ENCODE results near the gene MRC2. TPM values are rescaled to one million over a fixed set of nuclear protein-coding genes. Genes with fewer than 3 reads are reported as not detected.

Gene MRC2
- total RNA-seq, 1 donor from 2014 or later = 120 TPM

DNA sequence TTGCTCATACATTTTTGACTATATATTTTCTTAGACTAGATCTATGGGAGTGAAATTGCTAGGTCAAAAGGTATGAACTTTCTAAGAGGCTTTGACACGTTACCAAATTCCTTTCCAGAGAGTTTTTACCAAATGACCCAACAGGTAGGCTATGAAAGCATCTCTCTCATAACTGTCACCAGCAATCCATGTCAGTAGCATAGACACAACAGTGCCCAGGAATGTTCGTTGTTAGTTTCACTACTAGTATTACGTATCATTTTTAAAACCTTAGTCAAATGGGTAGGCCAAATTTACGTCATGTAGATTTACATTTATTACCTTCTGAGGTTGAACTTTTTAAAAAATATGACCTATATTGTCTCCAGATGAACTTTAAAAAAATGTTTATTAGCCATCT is 113.8 kb downstream of the MRC2 start:
- no peak for DNase-seq (ENCODE audit: low spot score)
- Mint-ChIP-seq H3K4me1 (ENCODE audit: unreplicated experiment) (no peaks in the 10 kb centered on the region), H3K9me3 (ENCODE audit: unreplicated experiment) (no peaks in the 10 kb centered on the region), H3K27me3 (ENCODE audit: unreplicated experiment) (no peaks in the 10 kb centered on the region), H3K27ac (ENCODE audit: unreplicated experiment) (no peak overlapping the region), H3K4me3 (ENCODE audit: unreplicated experiment) (no peak overlapping the region), H3K36me3 (ENCODE audit: low read depth, unreplicated experiment) (no peaks in the 10 kb centered on the region)
- TF ChIP-seq, protein P1, sequence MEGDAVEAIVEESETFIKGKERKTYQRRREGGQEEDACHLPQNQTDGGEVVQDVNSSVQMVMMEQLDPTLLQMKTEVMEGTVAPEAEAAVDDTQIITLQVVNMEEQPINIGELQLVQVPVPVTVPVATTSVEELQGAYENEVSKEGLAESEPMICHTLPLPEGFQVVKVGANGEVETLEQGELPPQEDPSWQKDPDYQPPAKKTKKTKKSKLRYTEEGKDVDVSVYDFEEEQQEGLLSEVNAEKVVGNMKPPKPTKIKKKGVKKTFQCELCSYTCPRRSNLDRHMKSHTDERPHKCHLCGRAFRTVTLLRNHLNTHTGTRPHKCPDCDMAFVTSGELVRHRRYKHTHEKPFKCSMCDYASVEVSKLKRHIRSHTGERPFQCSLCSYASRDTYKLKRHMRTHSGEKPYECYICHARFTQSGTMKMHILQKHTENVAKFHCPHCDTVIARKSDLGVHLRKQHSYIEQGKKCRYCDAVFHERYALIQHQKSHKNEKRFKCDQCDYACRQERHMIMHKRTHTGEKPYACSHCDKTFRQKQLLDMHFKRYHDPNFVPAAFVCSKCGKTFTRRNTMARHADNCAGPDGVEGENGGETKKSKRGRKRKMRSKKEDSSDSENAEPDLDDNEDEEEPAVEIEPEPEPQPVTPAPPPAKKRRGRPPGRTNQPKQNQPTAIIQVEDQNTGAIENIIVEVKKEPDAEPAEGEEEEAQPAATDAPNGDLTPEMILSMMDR (IDR thresholded peaks at IDR 0.05; ENCODE audit: unreplicated experiment) = no peak

Other genes with a start within 250 kb of the MRC2 start
- gene EFCAB3, start 247.1 kb upstream of the MRC2 start, total RNA-seq (ENCODE audit: unreplicated experiment) = not detected
- gene METTL2A, start 203.8 kb upstream of the MRC2 start, total RNA-seq (ENCODE audit: unreplicated experiment) = 15.9 TPM
- 47.5 TPM for gene TLK2, start 148.8 kb upstream of the MRC2 start, total RNA-seq (ENCODE audit: unreplicated experiment)
- not detected for gene MARCHF10, start 180.6 kb downstream of the MRC2 start, total RNA-seq (ENCODE audit: unreplicated experiment)